Left lung (tissue), 10 donors: ENCODE results near the gene SINHCAF. TPM values are rescaled to one million over a fixed set of nuclear protein-coding genes. Genes with fewer than 3 reads are reported as not detected.
A peak's percentile ranks its signal among the peaks of the same experiment; 100 is the strongest.

ENCODE experiments used
- ATAC-seq: fragments of 200-7000 bp; cut with Tn5 transposase; one replicate; pipeline ENCODE4 v1.9.1; 2020; ENCODE audit warnings: moderate library complexity
- DNase-seq, 4 donors: peaks; one replicate each; pipeline ENCODE4 v3.0.0-alpha.2; 2013 to 2020
- H3K27ac ChIP-seq, 2 donors: fragments of 200-600 bp; sonication (generic) in 1 of 2; one replicate each; pipeline versions ENCODE4 v1.5.0 to v1.8.0; 2020 to 2021
- H3K27me3 ChIP-seq, 2 donors: fragments of 200-600 bp; sonication (generic) in 1 of 2; one replicate each; pipeline versions ENCODE4 v1.5.0 to v1.8.0; 2020 to 2021
- H3K36me3 ChIP-seq, 2 donors: fragments of 200-600 bp; sonication (generic) in 1 of 2; one replicate each; pipeline versions ENCODE4 v1.5.0 to v1.8.0; 2020 to 2021
- H3K4me1 ChIP-seq, 2 donors: fragments of 200-600 bp; one replicate each; pipeline ENCODE4 v1.8.0; 2021
- H3K4me3 ChIP-seq, 2 donors: fragments of 200-600 bp; sonication (generic) in 1 of 2; one replicate each; pipeline versions ENCODE4 v1.5.0 to v1.8.0; 2020 to 2021; ENCODE audit warnings: mild to moderate bottlenecking in 1 of 2
- H3K9me3 ChIP-seq, 2 donors: fragments of 200-600 bp; sonication (generic) in 1 of 2; one replicate each; pipeline versions ENCODE4 v1.5.0 to v1.8.0; 2020 to 2021
- intact Hi-C, 2 donors: fragments of 100-400 bp; cut with DNase I; formaldehyde crosslinking; loops; one replicate each; pipeline versions ENCODE4 v1.11.2 to v1.14.2; 2022
- polyA plus RNA-seq, 6 donors: library from polyadenylated mRNA; unstranded; fragments of 120-200 nt; gene quantifications; one replicate each; pipeline ENCODE4 v1.2.1, GENCODE V29; 2013; ENCODE audit not compliant: insufficient read length in 6 of 6
- total RNA-seq, 2 donors: library from RNA; stranded (reverse); fragmentation: NEBNext Ultra II Directional; extraction: Animal tissue kit (Norgen Biotek cat#: 25700); gene quantifications; one replicate each; pipeline ENCODE4 v1.2.1, GENCODE V29; 2021
- TF ChIP-seq, protein P1 (sequence below), 2 donors: fragments of 200-600 bp; sonication (generic) in 1 of 2; IDR thresholded peaks; one replicate each; pipeline versions ENCODE4 v1.5.0 to v1.8.0; 2021; ENCODE audit warnings: antibody characterized with exemption in 2 of 2
- donor health status: DM: no; HTN: yes; CAD: no.
- donor health status: DM: no; HTN: no; CAD: no.

Gene SINHCAF
- total and polyA plus RNA-seq, 8 donors: 37.9 to 138 (median 119) TPM

DNA sequence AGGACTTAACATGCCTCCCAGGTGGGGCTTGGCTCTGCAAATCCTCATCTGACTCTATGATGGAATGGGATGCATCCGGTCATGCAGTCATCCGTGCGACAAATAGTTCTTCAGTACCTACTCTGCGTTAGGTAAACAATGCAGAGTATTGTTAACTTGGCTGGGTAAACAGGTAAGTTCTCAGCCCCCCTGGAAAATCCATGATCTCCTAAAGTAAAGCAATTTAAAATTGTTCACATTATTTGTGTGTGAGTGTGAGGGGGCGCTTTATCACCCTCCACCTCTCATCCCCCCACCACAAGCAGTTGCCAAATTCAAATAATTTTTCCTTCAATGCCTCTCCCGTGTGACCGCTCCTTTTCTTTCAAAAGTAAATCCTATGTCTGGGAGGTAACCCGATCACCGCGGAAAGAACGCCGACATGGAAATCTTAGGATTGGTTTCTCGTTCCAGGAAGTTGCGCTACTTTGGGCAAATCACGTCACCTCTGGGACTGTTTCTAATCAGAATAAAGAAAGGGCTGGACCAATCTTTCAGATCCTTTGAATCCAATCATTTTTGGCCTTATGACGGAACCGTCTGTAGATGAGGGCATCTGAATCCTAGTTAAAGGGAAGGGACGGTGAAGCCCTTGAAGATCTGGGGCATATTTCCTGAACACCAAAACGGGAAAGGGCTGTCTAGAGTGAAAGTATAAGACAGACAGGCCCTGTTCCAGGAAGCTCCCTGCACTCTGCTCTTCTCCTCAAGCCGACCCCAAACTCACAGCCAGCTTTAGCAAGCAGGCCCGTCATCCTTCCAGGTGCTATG, 44.0 kb upstream of the SINHCAF start:
- ATAC-seq (peak; percentile 89), DNase-seq (peak in 2 of 4 donors; percentile 59 to 82)
- H3K27ac ChIP-seq: peak overlapping the region in 1 of 2 donors; percentile 26

DNA sequence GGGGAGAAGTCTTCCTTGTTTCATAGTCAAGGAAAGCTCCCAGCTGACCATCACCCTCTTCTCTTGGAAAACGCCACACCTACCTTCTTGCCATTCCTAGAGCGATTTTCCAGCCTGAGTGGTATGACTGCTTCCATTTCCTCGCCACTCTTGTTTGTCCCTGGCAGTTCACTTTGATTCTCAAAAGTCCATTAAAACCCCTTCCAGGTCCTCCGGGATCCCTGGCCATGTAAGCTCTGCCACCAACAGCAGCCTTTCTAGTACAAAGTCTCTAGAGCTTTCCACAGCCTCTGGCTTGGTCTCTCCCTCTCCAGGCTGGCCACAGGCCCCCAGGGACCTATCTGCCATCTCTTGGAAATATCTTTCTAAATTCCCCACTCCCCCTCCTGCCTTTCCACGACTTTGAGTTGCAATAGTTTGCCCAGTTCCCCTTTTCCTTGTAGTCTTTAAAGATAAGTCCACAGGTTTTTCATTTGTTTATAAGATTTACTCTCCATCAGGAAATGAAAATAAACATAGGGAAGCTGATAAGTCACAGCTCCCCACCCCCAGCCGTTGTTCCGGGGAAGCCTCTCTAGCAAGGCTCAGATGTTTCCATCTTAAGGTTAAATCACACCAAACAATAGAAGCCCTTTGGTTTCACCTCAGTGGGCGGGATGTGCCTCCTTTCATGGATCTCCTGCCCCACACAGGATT, 42.9 kb upstream of the SINHCAF start:
- ATAC-seq (no peak), DNase-seq (peak in 1 of 4 donors; percentile 7)
- no peak overlapping the region for H3K27ac ChIP-seq
- H3K27me3 ChIP-seq: no peaks in the 10 kb centered on the region
- H3K4me1 ChIP-seq: peaks cover 0 to 18% of the 10 kb centered on the region in 2 donors
- H3K36me3 ChIP-seq: no peaks in the 10 kb centered on the region
- intact Hi-C loops: no loop called here
- H3K4me3 ChIP-seq: no peak overlapping the region
- TF ChIP-seq, protein P1, sequence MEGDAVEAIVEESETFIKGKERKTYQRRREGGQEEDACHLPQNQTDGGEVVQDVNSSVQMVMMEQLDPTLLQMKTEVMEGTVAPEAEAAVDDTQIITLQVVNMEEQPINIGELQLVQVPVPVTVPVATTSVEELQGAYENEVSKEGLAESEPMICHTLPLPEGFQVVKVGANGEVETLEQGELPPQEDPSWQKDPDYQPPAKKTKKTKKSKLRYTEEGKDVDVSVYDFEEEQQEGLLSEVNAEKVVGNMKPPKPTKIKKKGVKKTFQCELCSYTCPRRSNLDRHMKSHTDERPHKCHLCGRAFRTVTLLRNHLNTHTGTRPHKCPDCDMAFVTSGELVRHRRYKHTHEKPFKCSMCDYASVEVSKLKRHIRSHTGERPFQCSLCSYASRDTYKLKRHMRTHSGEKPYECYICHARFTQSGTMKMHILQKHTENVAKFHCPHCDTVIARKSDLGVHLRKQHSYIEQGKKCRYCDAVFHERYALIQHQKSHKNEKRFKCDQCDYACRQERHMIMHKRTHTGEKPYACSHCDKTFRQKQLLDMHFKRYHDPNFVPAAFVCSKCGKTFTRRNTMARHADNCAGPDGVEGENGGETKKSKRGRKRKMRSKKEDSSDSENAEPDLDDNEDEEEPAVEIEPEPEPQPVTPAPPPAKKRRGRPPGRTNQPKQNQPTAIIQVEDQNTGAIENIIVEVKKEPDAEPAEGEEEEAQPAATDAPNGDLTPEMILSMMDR (IDR thresholded peaks at IDR 0.05): no peak
- H3K9me3 ChIP-seq: no peaks in the 10 kb centered on the region

More for the DNA sequence above, 44.0 kb upstream of the SINHCAF start:
- Histone ChIP-seq H3K27me3 (no peaks in the 10 kb centered on the region), H3K4me1 (peaks cover 0 to 18% of the 10 kb centered on the region in 2 donors), H3K4me3 (peak overlapping the region; percentile 15 to 20), H3K36me3 (no peaks in the 10 kb centered on the region), H3K9me3 (no peaks in the 10 kb centered on the region)
- intact Hi-C loops: no loop called here
- TF ChIP-seq, protein P1 (IDR thresholded peaks at IDR 0.05): no peak

DNA sequence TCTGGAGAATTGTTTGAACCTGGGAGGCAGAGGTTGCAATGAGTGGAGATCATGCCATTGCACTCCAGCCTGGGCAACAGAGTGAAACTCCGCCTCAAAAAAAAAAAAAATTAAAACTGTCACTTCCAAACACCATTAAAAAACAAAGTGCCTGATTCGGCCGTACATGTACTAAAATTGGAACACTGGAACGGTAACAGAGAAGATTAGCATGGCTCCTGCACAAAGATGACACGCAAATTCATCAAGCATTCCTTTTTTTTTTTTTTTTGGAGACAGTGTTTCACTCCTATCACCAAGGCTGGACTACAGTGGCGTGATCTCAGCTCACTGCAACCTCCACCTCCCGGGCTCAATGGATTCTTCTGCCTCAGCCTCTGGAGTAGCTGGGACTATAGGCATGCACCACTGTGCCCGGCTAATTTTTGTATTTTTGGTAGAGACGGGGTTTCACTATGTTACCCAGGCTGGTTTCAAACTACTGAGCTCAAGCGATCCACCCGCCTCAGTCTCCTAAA, 40.2 kb upstream of the SINHCAF start:
- Histone ChIP-seq H3K4me3 (no peak overlapping the region), H3K36me3 (no peaks in the 10 kb centered on the region), H3K27ac (no peak overlapping the region), H3K4me1 (peaks cover 0 to 20% of the 10 kb centered on the region in 2 donors), H3K9me3 (no peaks in the 10 kb centered on the region), H3K27me3 (no peaks in the 10 kb centered on the region)
- TF ChIP-seq, protein P1 (IDR thresholded peaks at IDR 0.05): no peak
- no peak for DNase-seq
- ATAC-seq: no peak
- intact Hi-C loops: no loop called here

DNA sequence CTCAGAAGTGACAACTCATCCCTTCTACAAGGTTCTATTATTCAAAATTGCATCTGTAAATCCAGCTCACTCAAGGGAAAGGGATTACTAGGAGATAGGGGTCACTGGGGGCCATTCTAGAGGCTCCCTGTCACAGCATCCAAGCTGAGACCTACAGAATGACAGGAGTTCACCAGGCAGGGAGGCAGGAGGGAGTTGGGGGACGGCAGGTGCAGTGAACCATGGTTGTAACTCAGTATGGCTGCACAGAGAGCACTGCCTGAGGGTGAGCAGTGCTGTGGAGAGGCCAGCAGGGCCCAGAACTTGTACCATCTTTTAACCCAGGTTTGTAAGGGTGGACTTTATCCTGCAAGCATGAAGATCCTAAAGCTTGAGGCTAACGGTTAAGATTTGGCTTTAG, 37.9 kb upstream of the SINHCAF start:
- Histone ChIP-seq H3K4me3 (no peak overlapping the region), H3K9me3 (no peaks in the 10 kb centered on the region), H3K27ac (no peak overlapping the region), H3K4me1 (peaks cover 0 to 3% of the 10 kb centered on the region in 2 donors), H3K27me3 (no peaks in the 10 kb centered on the region), H3K36me3 (no peaks in the 10 kb centered on the region)
- intact Hi-C loops: no loop called here
- DNase-seq: no peak
- no peak for ATAC-seq
- TF ChIP-seq, protein P1 (IDR thresholded peaks at IDR 0.05): no peak

DNA sequence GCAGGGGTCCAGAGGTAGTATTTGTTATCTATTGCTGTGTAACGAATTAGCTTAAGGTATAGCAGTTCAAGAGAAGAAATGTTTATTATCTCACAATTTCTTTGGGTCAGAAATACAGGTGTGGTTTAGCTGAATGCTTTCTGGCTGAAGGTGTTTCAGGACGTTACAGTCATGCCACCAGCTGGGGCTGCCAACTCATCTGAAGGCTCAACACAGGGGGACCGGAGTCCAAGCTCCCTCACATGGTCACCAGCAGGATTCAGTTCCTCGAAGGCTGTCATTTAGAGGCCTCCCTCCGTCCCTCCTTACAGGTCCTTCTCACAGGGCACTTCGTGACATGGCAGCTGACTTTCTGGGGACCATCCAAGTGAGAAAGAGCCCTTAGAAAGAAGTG, 37.5 kb upstream of the SINHCAF start:
- Histone ChIP-seq H3K27me3 (no peaks in the 10 kb centered on the region), H3K4me1 (peaks cover 0 to 3% of the 10 kb centered on the region in 2 donors), H3K9me3 (no peaks in the 10 kb centered on the region), H3K4me3 (no peak overlapping the region), H3K27ac (no peak overlapping the region), H3K36me3 (no peaks in the 10 kb centered on the region)
- DNase-seq (no peak), ATAC-seq (no peak)
- TF ChIP-seq, protein P1 (IDR thresholded peaks at IDR 0.05): no peak
- intact Hi-C loops: no loop called here
